Regular cardiac myocyte (primary cell): ENCODE results near the gene RBM20. TPM values are rescaled to one million over a fixed set of nuclear protein-coding genes. Genes with fewer than 3 reads are reported as not detected.

Source experiments
- total RNA-seq: library from RNA; depleted of rRNA; stranded (reverse); fragments of >200 nt; gene quantifications from 2 replicates; pipeline ENCODE4 v1.2.3, GENCODE V29; 2014

Gene RBM20
- total RNA-seq: 0.19 and 0.85 TPM in 2 replicates

DNA sequence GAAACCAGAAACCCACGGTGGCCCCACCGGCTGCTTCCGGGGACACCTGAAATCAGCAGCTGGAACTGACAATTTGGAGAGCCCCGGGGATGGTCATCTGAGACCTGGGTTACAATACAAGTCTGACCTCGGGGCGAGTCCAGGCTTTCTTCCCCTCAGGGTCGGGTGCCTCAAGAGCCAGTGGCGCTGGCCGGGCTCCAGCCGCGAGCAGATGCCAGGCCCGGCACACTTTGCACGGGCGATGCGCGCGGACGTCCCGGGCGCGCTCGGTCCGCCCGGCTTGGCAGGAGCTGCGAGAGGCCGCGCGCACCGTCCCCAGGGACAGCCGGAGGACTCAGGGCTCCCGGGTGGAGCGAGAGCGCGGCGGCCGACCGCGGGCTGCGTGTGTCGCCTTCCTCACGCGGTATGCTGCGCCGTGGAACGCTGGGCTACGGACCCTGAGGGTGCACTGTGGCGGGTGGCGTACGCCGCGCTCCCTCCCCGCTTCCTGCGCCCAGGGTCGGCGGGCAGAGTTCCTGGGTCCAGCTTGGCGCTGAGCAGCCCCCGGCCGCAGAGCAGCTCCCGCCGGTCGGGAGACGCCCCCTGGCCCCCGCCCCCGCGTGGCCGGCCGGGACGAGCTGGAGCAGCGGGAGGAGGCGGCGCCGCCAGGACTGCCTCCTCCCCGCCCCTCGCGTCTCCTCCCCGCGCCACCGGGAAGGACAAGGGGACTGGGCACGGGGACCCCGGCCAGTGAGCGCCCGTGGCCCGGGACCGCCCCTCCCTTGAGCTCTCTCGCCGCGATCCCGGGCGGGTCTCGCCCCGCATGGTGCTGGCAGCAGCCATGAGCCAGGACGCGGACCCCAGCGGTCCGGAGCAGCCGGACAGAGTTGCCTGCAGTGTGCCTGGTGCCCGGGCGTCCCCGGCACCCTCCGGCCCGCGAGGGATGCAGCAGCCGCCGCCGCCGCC is at the start of gene RBM20:
RBM20 (plus strand) TSS at position 684 of the 945 bp plus-strand sequence; CDS start at position 803, 119 bp downstream.

GRCh38 chr10:110871298-110872084 is 227.4 kb downstream of the RBM20 start, which contains the start of gene PDCD4:
PDCD4 (plus strand) TSS chr10:110871928; CDS start chr10:110876028, 4,100 bp downstream.

Other genes starting within 250 kb of the RBM20 start
- 14.7 and 36.4 TPM in 2 replicates for gene DUSP5, start 146.4 kb upstream of the RBM20 start, total RNA-seq
- 18.9 and 32.4 TPM in 2 replicates for gene SMC3, start 76.6 kb upstream of the RBM20 start, total RNA-seq
- gene PDCD4, start 227.6 kb downstream of the RBM20 start, total RNA-seq: 47.1 and 59.0 TPM in 2 replicates